IMR-90 (cell line): ENCODE results near the gene RAVER1. TPM values are rescaled to one million over a fixed set of nuclear protein-coding genes. Genes with fewer than 3 reads are reported as not detected.

Source experiments
- ATAC-seq: fragments of 200-7000 bp; cut with Tn5 transposase; 2 replicates; pipeline ENCODE4 v1.9.1; 2020; ENCODE audit warnings: low read depth, mild to moderate bottlenecking, moderate library complexity
- BruUV-seq: library from RNA; stranded (reverse); fragments of 400-500 nt; replicated peaks from 2 replicates; lab custom pipeline; 2021; lab: Mats Ljungman, UMichigan
- CTCF ChIA-PET: fragments of 300-600 bp; formaldehyde crosslinking; extraction: SDS; loops from one replicate; lab custom pipeline; 2021; ENCODE audit warnings: antibody characterized with exemption; lab: Yijun Ruan, JAX
- POLR2A ChIA-PET: fragments of 300-600 bp; sonication (Branson Sonifier 250); formaldehyde crosslinking; loops from one replicate; lab custom pipeline; 2022; ENCODE audit warnings: antibody characterized with exemption; ENCODE audit not compliant: unreplicated experiment; lab: Charles Lee
- DNase-seq: peaks from one replicate; pipeline ENCODE4 v3.0.0; 2013
- H2AFZ ChIP-seq: replicated peaks from 2 replicates; pipeline ENCODE3; 2013; ENCODE audit warnings: low read length, mild to moderate bottlenecking; ENCODE audit not compliant: poor library complexity
- H2AK5ac ChIP-seq: 2 replicates; pipeline ENCODE4 v1.6.1; 2013; ENCODE audit warnings: low read depth, low read length, inconsistent platforms
- H2AK9ac ChIP-seq: replicated peaks from 2 replicates; pipeline ENCODE3; 2013; ENCODE audit warnings: mild to moderate bottlenecking, low read depth, low read length, moderate library complexity; ENCODE audit not compliant: poor library complexity
- H2BK120ac ChIP-seq: 2 replicates; pipeline ENCODE4 v1.6.1; 2013; ENCODE audit warnings: low read depth, low read length, inconsistent platforms
- H2BK15ac ChIP-seq: 3 replicates; pipeline ENCODE4 v1.6.1; 2013; ENCODE audit warnings: low read depth, low read length, inconsistent platforms
- H2BK20ac ChIP-seq: 2 replicates; pipeline ENCODE4 v1.6.1; 2013; ENCODE audit warnings: low read depth, mild to moderate bottlenecking, inconsistent platforms, low read length, moderate library complexity
- H2BK5ac ChIP-seq: 2 replicates; pipeline ENCODE4 v1.6.1; 2013; ENCODE audit warnings: mild to moderate bottlenecking, low read depth, low read length, inconsistent platforms; ENCODE audit not compliant: poor library complexity, severe bottlenecking
- H3K14ac ChIP-seq: replicated peaks from 2 replicates; pipeline ENCODE4 v1.6.1; 2013; ENCODE audit warnings: low read depth, low read length, inconsistent platforms
- H3K18ac ChIP-seq: 2 replicates; pipeline ENCODE4 v1.6.1; 2013; ENCODE audit warnings: low read depth, low read length, control low read depth
- H3K23ac ChIP-seq: 2 replicates; pipeline ENCODE4 v1.6.1; 2013; ENCODE audit warnings: low read depth, low read length, inconsistent platforms
- H3K27ac ChIP-seq: 2 replicates; pipeline ENCODE4 v1.5.1; 2013; ENCODE audit warnings: mild to moderate bottlenecking, control low read depth, low read length; ENCODE audit not compliant: insufficient read depth
- H3K27me3 ChIP-seq: 2 replicates; pipeline ENCODE4 v1.6.1; 2013; ENCODE audit warnings: low read length; ENCODE audit not compliant: control insufficient read depth, insufficient read depth
- H3K36me3 ChIP-seq: 2 replicates; pipeline ENCODE4 v1.6.1; 2013; ENCODE audit warnings: low read length, mixed read lengths; ENCODE audit not compliant: control insufficient read depth, insufficient read depth
- H3K4ac ChIP-seq: 2 replicates; pipeline ENCODE4 v1.6.1; 2013; ENCODE audit warnings: low read depth, low read length, inconsistent platforms
- H3K4me1 ChIP-seq: 2 replicates; pipeline ENCODE4 v1.6.1; 2013; ENCODE audit warnings: low read length, mixed read lengths; ENCODE audit not compliant: control insufficient read depth, insufficient read depth
- H3K4me2 ChIP-seq: 2 replicates; pipeline ENCODE4 v1.6.1; 2013; ENCODE audit warnings: low read depth, mild to moderate bottlenecking, control low read depth, low read length, moderate library complexity
- H3K4me3 ChIP-seq: 2 replicates; pipeline ENCODE4 v1.5.1; 2013; ENCODE audit warnings: low read depth, mild to moderate bottlenecking, control low read depth, low read length, moderate library complexity; ENCODE audit not compliant: insufficient read depth
- H3K56ac ChIP-seq: 2 replicates; pipeline ENCODE4 v1.6.1; 2013; ENCODE audit warnings: low read length, inconsistent platforms; ENCODE audit not compliant: insufficient read depth; ENCODE audit errors: extremely low read depth
- H3K79me1 ChIP-seq, 2 experiments: 2 replicates each; pipeline ENCODE4 v1.6.1; 2013; ENCODE audit warnings: low read length in 2 of 2, inconsistent platforms in 1 of 2, low read depth in 1 of 2
- H3K9ac ChIP-seq: 2 replicates; pipeline ENCODE4 v1.6.1; 2013; ENCODE audit warnings: low read depth, low read length, control low read depth
- H3K9me1 ChIP-seq: 2 replicates; pipeline ENCODE4 v1.6.1; 2013; ENCODE audit warnings: low read length, inconsistent platforms; ENCODE audit not compliant: insufficient read depth
- H3K9me3 ChIP-seq: 2 replicates; pipeline ENCODE4 v1.6.1; 2013; ENCODE audit warnings: low read length; ENCODE audit not compliant: control insufficient read depth, insufficient read depth
- H4K20me1 ChIP-seq: 2 replicates; pipeline ENCODE4 v1.6.1; 2013; ENCODE audit warnings: low read length, inconsistent platforms; ENCODE audit not compliant: insufficient read depth
- H4K5ac ChIP-seq: 2 replicates; pipeline ENCODE4 v1.6.1; 2013; ENCODE audit warnings: mild to moderate bottlenecking, low read depth, low read length, control low read depth
- H4K8ac ChIP-seq, 2 experiments: 2 replicates each; pipeline ENCODE4 v1.6.1; 2013; ENCODE audit warnings: low read depth in 2 of 2, low read length in 2 of 2, control low read depth in 1 of 2, inconsistent platforms in 1 of 2
- H4K91ac ChIP-seq: 2 replicates; pipeline ENCODE4 v1.6.1; 2013; ENCODE audit warnings: low read depth, low read length, inconsistent platforms; ENCODE audit not compliant: insufficient read depth
- BHLHE40 ChIP-seq: fragments of 150-350 bp; IDR thresholded peaks from 2 replicates; pipeline ENCODE4 v1.6.1; 2016; ENCODE audit warnings: mild to moderate bottlenecking, low read depth, low read length
- CEBPB ChIP-seq: IDR thresholded peaks from 2 replicates; pipeline ENCODE4 v1.6.1; 2012; ENCODE audit warnings: low read depth, low read length, improper control_type of control experiment
- CTCF ChIP-seq: conservative IDR thresholded peaks from 2 replicates; pipeline ENCODE4 v1.5.1; 2012; ENCODE audit warnings: mild to moderate bottlenecking, low read depth, low read length, improper control_type of control experiment
- MAFK ChIP-seq: IDR thresholded peaks from 2 replicates; pipeline ENCODE4 v1.6.1; 2012; ENCODE audit warnings: low read depth, low read length, improper control_type of control experiment
- MXI1 ChIP-seq: IDR thresholded peaks from 2 replicates; pipeline ENCODE4 v1.6.1; 2012; ENCODE audit warnings: low read depth, mild to moderate bottlenecking, low read length, moderate library complexity, borderline replicate concordance
- NFE2L2 ChIP-seq: fragments of 150-350 bp; IDR thresholded peaks from 2 replicates; pipeline ENCODE4 v1.6.1; 2016; ENCODE audit warnings: low read depth, mild to moderate bottlenecking, low read length
- POLR2A ChIP-seq: IDR thresholded peaks from 2 replicates; pipeline ENCODE4 v1.6.1; 2012; ENCODE audit warnings: mild to moderate bottlenecking, low read depth, low read length
- RAD21 ChIP-seq: IDR thresholded peaks from 2 replicates; pipeline ENCODE4 v1.6.1; 2012; ENCODE audit warnings: low read length, improper control_type of control experiment
- WGBS, 2 experiments: methylation state at CpG; one replicate each; pipeline versions ENCODE4 v1.1.5 to v1.1.7; 2013; ENCODE audit warnings: missing lambda C conversion rate in 2 of 2; ENCODE audit not compliant: insufficient read length in 1 of 2; ENCODE audit errors: extremely low coverage in 2 of 2; 5-methylcytosine and 5-hydroxymethylcytosine counted together
- dilution Hi-C: fragments of 300-500 bp; cut with HindIII; formaldehyde crosslinking; loops from one replicate; pipeline ENCODE4 v1.14.3; 2018; ENCODE audit warnings: low sequenced_read_pairs; ENCODE audit not compliant: unreplicated experiment
- in situ Hi-C: fragments of 300-500 bp; cut with MboI; formaldehyde crosslinking; loops from 3 replicates; pipeline ENCODE4 v1.14.3; 2019; ENCODE audit warnings: low sequenced_read_pairs, inconsistent platforms, mixed read lengths
- intact Hi-C: fragments of 100-400 bp; cut with micrococcal nuclease; formaldehyde crosslinking; loops from 2 replicates; pipeline ENCODE4 v1.10.0; 2022
- polyA plus RNA-seq, 3 experiments: library from polyadenylated mRNA; depleted of rRNA; stranded (reverse); fragments of >200 nt; gene quantifications; 2 replicates each; pipeline ENCODE4 v1.2.3, GENCODE V29; 2012; ENCODE audit warnings: low replicate concordance in 1 of 3
- total RNA-seq: library from RNA; depleted of rRNA; stranded (reverse); fragments of >200 nt; gene quantifications from 2 replicates; pipeline ENCODE4 v1.2.3, GENCODE V29; 2012

RAVER1 gene
- total and polyA plus RNA-seq, 2 of the 4 experiments (the other 2 are of a cell fraction): 2.7 to 18.1 TPM

- no peak overlapping the region; the same call in 1 of the 2 replicates for H2BK120ac ChIP-seq
- peak overlapping the region; percentile 93 for H3K4me2 ChIP-seq
- H2BK5ac ChIP-seq: peak overlapping the region; percentile 55
- ATAC-seq (peak; percentile 82), DNase-seq (peak; percentile 93)
- peaks cover 11 to 32% of the 10 kb centered on the region in 2 experiments for H3K79me1 ChIP-seq
- peak overlapping the region; percentile 77 for H4K91ac ChIP-seq
- H3K9me3 ChIP-seq: no peaks in the 10 kb centered on the region
- intact Hi-C loops (loop anchor here (2.0 kb wide), 1 partner anchor 66 kb away; no protein-coding TSS in a partner anchor), dilution Hi-C loops (no loop called here), in situ Hi-C loops (no loop called here)
- H2BK15ac ChIP-seq: no peak overlapping the region
- peaks cover 26% of the 10 kb centered on the region for H4K20me1 ChIP-seq
- CTCF ChIA-PET: interaction anchor here (0.6 kb wide), 1 partner anchor 25 kb away, joined by 5 read pairs; no protein-coding TSS in a partner anchor
- POLR2A ChIA-PET: interaction anchor here (0.5 to 0.6 kb wide), 3 partner anchors 48 to 1843 kb away, joined by 3 to 9 read pairs (median 4); no protein-coding TSS in a partner anchor
- H3K4ac ChIP-seq: peak overlapping the region; percentile 73
- peaks cover 6% of the 10 kb centered on the region for H3K36me3 ChIP-seq
- H4K8ac ChIP-seq: peak overlapping the region; percentile 86 to 87
- peak overlapping the region; percentile 84 for H2AK5ac ChIP-seq
- H3K9ac ChIP-seq: peak overlapping the region; percentile 69
- peak overlapping the region; percentile 70 for H3K27ac ChIP-seq
- H3K18ac ChIP-seq: no peak overlapping the region
- H3K56ac ChIP-seq: no peak overlapping the region
- peak overlapping the region; percentile 77 for H3K23ac ChIP-seq
- 0% methylated on average over 21 of the region's 59 CpGs; no CpG with 5 or more reads in 1 of the 2 experiments for whole genome bisulfite sequencing, 2 experiments
- peaks cover 5% of the 10 kb centered on the region; the same call in 1 of the 2 replicates for H3K4me1 ChIP-seq
- peak overlapping the region; percentile 98 for H2AFZ ChIP-seq
- no peaks in the 10 kb centered on the region; the same call in 1 of the 2 replicates for H3K9me1 ChIP-seq
- no peak overlapping the region for H2BK20ac ChIP-seq
- H3K4me3 ChIP-seq: peak overlapping the region; percentile 61
- peak overlapping the region; percentile 74 for H3K14ac ChIP-seq
- H3K27me3 ChIP-seq: no peaks in the 10 kb centered on the region
- peak overlapping the region; percentile 66 for H4K5ac ChIP-seq
- TF ChIP-seq MXI1: peak; percentile 93
- TF ChIP-seq CEBPB: peak; percentile 29; the same call in 1 of the 2 replicates
- no peak for TF ChIP-seq BHLHE40
- TF ChIP-seq POLR2A: 0 out of 2 replicates have a peak, but pooled peaks have one; percentile 42
- TF ChIP-seq CTCF: no peak
- no peak for TF ChIP-seq NFE2L2
- TF ChIP-seq MAFK: no peak
- no peak for TF ChIP-seq RAD21
- BruUV-seq: no TSS peak
- H2AK9ac ChIP-seq: peak overlapping the region; percentile 98
Observed at GRCh38 chr19:10334588-10335351, 1.4 kb upstream of the RAVER1 start.
